Endometrium (tissue), 2 donors: ENCODE data around the gene BCAS1.

Source experiments
- FAIRE-seq: peaks from 2 replicates; lab custom pipeline; 2012; peaks lifted over from hg19 to GRCh38; lab: Jason Lieb, UNC
- donor health status: control.
- donor health status: control.

The BCAS1 gene, protein sequence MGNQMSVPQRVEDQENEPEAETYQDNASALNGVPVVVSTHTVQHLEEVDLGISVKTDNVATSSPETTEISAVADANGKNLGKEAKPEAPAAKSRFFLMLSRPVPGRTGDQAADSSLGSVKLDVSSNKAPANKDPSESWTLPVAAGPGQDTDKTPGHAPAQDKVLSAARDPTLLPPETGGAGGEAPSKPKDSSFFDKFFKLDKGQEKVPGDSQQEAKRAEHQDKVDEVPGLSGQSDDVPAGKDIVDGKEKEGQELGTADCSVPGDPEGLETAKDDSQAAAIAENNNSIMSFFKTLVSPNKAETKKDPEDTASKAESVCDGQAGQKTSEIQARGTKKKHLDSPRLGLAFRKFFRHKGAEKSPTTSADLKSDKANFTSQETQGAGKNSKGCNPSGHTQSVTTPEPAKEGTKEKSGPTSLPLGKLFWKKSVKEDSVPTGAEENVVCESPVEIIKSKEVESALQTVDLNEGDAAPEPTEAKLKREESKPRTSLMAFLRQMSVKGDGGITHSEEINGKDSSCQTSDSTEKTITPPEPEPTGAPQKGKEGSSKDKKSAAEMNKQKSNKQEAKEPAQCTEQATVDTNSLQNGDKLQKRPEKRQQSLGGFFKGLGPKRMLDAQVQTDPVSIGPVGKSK

GRCh38 chr20:54070187-54070987 is at the start of gene BCAS1:
TSS of gene BCAS1 (minus strand) at chr20:54070594. CDS start at chr20:54058718, 11,876 bp downstream.
- no peak for FAIRE-seq

DNA sequence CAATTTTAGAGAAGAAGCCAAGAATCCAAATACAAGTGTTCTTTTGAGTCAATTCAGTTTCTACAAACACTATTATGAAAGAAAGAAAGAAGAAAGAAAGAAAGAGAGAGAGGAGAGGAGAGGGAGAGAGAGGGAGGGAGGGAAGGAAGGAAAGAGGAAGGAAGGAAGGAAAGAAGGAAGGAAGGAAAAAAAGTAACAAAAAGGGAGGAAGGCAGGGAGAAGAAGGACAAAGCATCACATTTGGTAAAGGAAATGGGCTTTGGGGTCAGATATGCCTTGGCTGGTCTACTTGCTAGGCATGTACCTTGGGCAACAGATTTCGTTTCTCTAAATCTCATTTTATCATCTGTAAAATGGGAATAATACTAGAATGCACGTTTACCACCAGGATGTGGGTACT is 49.4 kb upstream of the BCAS1 start:
- no peak for FAIRE-seq

- no peak for FAIRE-seq
Observed at GRCh38 chr20:54118220-54119001, 48.0 kb upstream of the BCAS1 start.

DNA sequence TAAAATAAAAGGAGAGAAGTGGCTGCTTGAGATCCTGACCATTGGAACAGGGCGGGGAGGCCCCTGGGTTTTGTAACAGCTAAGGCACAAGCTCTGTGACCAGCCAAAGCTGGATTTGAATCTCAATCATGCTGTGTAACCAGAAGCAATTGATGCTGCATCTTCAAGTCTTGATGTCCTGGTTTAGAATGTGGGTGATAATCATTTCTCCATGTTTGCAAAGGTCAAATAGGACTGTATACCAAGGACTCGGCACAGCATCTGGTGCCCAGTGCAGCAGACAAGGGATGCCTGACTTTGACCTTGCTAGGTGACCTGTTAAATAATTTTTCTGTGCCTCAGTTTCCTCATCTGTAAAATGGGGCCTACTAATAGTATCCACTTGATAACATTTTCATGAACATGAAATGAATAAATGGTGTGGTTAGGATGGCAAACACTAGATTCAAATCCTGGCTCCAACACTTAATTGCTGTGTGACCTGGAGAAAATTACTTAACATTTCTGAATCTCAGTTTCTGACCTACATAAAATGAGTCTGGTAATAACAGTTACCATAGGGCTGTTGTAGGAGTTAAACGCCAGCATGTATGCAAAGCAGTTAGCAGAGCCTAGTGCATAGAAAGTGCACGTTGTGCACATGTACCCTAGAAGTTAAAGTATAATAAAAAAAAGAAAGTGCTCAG is 46.3 kb upstream of the BCAS1 start:
- no peak for FAIRE-seq

- FAIRE-seq: no peak
Observed at GRCh38 chr20:54115172-54115854, 44.9 kb upstream of the BCAS1 start.

GRCh38 chr20:54114109-54114508 is 43.7 kb upstream of the BCAS1 start:
- no peak for FAIRE-seq

- FAIRE-seq: no peak
Observed at GRCh38 chr20:54113566-54113965, 43.2 kb upstream of the BCAS1 start.

- FAIRE-seq: no peak
Observed at GRCh38 chr20:54112221-54112884, 42.0 kb upstream of the BCAS1 start.

GRCh38 chr20:54111460-54111859 is 41.1 kb upstream of the BCAS1 start:
- FAIRE-seq: no peak

DNA sequence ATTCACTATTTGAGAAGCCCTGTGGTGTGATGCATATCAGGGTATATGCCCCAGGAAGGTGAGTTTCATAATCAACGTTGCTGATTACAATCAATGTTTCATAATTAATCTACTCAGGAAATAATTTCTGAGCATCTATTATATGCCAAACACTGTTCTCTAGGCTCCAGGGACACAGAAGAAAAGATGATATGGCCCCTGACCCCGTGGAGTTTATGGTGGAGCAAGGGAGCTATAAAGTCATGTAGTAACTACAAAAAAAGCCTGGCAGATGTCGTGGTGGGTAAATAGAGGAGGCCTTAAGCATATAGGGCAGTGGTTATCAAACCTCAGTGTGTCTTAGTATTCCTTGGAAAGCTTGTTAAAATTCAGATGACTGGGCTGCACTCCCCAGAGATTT is 40.1 kb upstream of the BCAS1 start:
- FAIRE-seq: no peak

DNA sequence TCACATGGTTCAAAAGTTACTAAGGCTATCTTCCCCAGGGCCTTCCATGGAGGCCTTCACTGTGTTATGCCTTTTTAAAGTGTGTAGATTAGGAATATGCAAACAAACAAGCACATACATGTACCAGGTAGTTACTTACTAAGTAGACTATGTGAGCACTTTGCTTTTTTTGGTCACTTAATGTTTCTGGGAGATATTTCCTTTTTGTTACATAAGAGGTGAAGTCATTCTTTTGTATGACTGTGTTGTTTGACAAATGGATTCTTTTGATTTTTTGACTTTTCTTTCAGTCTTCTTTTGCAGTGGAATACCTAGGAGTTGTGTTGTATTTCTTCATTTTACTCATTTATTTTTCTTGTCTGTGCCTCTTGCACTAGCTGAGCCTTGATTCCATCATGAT is 39.6 kb upstream of the BCAS1 start:
- no peak for FAIRE-seq

DNA sequence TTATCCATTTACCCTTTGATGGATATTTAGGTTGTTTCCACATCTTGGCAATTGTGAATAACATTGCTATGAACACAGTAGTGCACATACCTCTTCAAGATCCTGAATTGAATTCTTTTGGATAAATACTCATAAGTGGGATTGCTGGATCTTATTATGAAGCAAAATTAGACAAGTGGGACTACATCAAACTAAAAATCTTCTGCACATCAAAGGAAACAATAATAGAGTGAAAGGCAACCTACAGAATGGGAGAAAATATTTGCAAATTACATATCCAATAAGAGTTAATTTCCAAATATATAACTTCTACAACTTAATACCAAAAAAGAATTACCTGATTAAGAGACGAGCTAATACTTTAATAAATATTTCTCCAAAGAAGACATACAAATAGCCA is 38.4 kb upstream of the BCAS1 start:
- FAIRE-seq: no peak

GRCh38 chr20:54108326-54108642 is 37.9 kb upstream of the BCAS1 start:
- FAIRE-seq: no peak

DNA sequence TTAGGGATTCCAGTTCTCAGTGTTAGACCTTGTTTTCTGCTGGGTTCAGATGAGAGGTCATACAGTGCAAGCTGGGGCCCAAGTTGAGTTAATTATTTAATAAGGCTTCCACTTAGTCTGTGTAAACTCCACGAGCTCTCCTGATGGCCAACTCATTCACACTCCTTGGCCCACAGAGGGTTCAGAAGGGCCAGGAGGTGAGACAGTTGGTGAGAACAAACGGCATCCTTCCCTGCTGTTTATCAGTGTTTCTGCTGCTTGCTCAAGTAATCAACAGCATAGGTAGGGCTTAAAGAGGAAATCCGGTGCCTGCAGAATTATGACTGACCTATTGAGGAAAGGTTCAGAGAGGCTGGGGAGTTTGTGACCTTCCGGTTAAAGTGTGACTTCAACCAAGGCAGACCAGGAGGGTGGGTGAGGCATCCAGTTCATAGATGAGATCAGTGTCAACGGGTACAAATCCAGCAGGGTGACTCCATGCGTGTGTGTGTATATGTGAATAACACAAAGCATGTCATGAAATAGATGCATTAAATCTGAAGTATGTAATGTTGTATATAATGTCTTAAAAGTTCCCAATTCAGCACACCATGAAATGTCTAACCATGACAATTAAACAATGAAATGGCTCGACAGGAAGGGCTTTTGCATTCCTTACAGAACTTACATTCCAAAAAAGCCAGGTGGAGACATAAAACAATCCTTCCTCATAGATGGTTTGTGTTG is 37.4 kb upstream of the BCAS1 start:
- no peak for FAIRE-seq

GRCh38 chr20:54107181-54107580 is 36.8 kb upstream of the BCAS1 start:
- FAIRE-seq: no peak

- no peak for FAIRE-seq
Observed at GRCh38 chr20:54106162-54106561, 35.8 kb upstream of the BCAS1 start.

DNA sequence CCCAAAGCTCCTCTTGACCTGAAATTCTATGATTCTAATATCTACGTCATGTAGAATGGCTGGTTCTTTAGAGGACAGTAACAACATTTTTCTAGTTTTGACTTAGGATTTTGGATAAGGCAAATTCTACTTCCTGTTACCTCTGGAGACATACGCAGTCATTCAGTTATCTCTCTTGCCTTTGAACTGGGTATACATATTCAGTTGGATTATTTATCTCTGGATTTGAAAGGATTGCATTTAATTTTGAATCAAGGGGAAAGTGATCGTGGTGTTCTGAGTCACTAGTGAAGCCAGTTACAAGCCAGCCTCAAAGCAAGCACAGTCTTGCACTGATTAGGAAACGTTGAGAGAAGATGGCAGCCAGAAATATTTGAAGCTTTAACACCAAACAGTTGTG is 35.3 kb upstream of the BCAS1 start:
- no peak for FAIRE-seq

DNA sequence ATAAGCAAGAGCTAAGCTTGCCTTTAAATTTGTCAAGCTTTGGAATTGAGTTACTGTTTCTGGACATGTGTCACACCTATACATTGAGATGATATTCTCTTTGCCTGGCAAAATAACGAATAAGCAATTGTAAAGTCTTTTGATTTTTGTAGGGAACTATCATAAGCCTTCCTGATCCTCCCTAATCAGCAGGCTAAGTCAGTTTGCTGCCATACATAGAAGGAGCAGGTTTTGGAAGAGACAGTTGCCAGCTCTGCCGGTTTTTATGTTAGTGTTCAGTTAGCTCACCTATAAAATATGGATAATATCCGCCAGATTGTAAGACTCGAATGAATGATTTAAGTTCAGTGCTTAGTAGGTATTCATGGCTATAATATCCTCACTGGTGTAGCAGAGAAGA is 34.4 kb upstream of the BCAS1 start:
- FAIRE-seq: no peak

GRCh38 chr20:54103762-54104600 is 33.6 kb upstream of the BCAS1 start:
- no peak for FAIRE-seq
